Activated CD8-positive, alpha-beta memory T cell treated with anti-CD3 and anti-CD28 coated beads for 1 hour (primary cell): Measurements from ENCODE around the gene CFAP410.

Experiments used
- DNase-seq, 2 donors: peaks; one replicate each; pipeline ENCODE4 v3.0.0-alpha.2; 2020; ENCODE audit warnings: low read depth in 1 of 2; ENCODE audit errors: extremely low read depth in 1 of 2

CFAP410 gene

DNA sequence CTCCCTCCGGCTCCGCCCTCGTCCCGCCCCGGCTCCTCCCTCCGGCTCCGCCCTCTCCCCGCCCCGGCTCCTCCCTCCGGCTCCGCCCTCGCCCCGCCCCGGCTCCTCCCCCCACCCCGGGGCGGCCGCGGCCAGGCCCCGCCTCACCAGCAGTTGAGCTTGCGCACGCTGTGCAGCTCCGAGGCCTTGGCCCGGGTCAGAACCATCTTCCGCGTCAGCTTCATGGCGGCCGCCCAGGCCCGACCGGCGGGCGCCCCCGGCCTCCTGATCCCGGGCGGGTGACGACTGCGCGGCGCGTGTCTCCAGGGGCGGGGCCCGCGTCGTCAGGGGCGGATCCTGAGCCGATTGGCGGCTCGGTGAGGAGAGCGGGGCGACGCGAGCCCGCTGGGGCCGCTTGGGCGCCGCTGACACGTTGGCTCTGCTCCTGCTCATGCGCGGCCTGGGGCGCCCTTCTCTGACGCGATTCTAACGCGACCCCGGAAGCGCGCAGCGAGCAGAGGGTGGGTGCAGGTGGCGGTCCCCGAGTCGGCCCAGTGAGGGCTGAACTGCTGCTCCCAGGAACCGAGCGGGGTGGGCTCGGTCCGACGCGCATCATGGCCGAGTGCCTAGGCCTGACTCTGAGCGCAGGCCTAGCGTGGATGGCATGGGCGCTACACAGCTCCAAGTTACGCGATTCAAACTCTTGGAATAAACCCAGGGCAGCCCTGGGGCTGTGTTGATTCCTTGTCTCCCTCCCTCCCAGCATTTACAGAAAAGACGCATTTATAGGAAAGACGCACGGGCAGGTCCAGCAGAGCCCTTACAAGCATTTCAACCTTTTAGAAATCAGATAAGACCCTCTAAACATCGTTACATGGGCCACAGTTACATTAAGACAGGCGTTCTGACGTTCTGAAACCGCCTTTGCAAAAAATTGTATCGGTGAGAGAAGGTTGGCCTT, at the start of gene CFAP410:
CFAP410 (minus strand) TSS at position 420 of the 940 bp plus-strand sequence; CDS start at position 224, 196 bp downstream.
- DNase-seq, result peak; percentile 83 to 90

DNA sequence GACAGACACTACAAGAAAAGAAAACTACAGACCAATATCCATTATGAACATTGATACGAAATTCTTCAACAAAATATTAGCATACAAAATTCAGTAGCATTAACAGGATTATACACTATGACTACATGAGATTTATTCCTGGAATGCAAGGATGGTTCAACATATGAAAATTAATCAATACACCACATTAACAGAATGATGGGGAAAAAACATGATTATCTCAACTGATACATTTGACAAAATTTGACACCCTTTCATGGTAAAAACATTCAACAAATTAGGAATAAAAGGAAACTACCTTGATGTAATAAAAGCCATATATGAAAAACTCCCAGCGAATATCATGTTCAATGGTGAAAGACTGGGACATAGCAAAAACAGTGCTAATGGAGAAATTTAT, 45.8 kb upstream of the CFAP410 start:
- no peak for DNase-seq

DNA sequence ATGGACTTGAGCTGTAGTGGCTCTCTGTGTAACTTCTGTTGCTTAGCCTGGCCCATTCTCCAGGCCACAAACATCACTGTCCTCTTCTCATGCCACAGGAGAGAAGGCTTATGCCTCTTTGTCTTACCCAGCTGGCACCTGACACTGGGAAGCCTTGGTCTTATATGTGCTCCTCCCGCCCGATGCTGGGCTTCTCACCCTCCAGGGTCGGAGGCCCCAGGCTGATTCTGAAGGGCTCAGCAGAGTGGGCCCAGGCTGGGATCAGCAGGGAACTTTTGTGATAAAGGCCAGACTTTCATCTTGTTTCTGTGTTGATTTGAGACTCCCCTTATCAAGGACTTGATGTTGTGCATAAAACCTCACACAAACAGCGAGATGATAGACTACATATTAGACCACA, 44.0 kb upstream of the CFAP410 start:
- DNase-seq, result no peak

DNA sequence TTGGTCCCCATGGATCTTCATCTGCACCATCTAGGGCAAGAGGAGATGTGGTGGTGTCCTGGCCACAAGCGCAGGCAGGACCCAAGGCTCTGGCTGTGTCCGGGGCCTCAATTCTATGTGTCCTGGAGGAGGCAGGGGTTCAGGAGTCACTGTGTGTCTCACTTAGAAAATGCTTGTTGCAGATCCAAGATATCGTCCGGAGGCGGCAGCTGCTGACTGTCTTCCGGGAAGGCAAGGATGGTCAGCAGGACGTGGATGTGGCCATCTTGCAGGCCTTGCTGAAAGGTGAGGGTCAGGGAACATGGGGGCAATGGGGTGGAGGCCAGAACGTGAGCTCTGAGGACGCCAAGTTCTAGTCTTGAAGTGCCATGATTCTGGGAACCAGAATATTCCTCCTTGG, 43.3 kb upstream of the CFAP410 start:
- no peak for DNase-seq

DNA sequence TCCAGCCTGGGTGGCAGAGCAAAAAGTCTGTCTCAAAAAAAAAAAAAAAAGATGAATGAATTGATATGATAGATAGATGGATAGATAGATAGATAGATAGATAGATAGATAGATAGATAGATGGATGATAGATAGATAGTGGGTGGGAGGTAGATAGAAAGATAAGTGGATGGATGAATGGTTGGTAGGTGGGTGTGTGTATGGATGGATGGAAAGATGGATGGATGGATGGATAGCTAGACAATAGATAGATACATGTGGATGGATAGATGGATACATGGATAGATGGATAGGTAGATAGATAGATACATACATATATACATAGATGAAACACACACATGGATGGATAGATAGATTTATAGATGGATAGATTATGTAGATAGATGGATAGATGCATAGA, 42.7 kb upstream of the CFAP410 start:
- DNase-seq, result no peak

DNA sequence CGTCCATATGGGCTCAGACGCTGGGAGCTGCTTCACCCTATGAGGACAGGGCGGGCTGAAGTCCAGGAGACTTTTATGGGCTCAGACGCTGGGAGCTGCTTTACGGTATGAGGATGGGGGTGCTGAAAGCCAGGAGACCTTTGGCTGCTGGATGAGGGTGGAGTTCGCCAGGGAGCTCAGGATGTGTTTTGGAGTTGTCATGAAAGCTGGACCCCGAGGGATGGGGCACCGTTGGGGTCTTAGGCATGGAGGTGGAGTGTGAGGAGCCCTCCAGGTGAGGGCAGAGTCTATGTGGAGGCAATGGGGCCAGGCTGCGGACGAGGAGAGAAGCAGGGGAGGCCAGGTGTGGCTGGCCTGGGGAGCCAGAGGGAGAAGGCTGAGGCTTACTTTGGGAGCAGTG, 41.7 kb upstream of the CFAP410 start:
- DNase-seq, result no peak

DNA sequence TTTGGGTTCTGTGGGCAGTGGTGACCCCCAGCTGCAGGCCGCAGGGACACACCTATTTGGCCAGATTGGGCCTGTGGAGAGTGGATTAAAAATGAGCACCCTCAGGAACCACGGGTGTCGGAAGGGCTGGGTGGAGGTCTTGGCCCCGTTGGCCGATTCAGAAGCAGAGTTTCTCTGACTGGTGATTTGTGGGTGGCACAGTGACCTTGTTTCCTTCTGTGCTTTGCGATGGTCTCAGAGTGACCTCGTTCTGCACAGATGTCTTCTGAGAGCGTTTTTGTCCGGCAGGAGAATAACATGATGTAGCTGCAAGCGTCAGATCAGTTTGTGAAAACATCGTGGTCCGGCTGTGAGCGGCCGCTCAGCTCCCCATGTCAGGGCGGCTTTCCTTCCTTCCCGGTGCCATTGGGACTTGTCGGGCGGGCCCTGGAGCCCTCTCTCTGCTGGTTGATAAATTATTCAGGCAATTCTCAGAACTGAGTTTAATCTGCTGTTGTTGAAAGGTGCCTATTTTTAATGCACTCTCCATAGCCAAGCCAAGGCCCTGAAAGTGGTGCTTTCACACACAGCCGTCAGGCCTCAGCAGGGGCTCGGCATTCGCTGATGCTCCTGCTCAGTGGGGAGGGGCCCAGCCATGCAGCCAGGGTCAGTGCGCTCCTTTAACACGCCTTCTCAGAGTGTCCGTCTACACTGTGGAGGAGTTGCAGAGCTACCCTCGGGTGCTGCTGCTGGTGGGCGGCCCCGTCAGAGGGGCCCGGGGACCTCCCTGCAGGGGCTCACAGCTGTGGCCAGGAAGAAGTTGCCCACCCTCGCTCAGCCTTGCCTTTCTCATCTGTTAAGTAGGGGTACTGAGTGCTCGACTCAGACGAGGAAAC, 41.0 kb upstream of the CFAP410 start:
- DNase-seq, result no peak

DNA sequence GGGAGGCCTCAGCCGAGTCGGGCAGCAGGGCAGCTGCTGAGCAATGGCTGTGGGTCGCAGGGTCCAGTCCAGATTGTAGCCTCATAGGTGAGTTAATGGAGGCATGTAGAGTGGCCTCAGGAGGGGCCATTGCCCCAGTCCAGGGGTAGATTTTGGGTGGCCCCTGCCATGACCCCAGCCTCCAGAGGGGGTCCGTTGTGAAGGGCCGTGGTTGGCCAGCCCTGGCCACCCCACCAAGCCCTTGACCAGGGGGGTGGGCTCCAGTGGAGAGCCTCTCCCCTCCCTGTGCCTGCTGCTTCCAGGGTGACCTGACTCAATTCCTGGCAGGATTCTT, 40.3 kb upstream of the CFAP410 start:
- DNase-seq, result no peak

DNA sequence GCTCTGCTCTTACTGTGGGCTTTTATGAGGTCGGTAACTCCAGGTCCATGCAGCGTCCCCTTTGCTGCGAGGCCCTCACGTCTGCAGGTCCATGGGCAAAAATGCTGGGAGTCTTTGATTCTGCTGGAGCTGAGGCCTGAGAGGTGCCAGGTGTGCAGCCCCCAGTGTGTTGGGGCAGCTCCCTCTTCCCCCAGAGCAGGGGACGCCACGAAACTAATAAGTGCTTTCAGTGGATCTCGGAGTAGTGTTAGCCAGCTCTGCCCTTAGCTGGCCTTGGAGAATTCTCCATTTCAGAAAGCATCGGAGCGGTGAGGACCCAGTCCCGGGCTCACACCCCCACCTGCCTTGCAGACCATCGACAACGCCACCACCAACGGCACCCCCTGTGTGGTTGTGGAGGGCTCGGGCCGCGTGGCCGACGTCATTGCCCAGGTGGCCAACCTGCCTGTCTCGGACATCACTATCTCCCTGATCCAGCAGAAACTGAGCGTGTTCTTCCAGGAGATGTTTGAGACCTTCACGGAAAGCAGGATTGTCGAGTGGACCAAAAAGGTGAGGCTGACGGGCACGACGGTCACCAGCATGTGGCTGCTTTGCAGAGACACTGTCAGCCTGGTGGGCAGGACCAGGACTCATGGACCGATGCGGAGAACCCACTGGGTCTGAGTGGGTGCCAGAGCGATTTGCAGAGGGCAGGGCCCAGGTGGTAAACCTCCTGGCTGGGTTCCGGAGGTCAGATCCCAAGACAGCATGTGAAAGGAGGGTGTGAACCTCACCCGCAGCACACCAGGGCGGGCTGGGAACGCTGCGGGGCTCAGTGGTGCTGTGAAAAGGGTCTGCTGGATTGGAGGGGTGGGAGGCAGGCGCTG, 39.7 kb upstream of the CFAP410 start:
- DNase-seq, result no peak

DNA sequence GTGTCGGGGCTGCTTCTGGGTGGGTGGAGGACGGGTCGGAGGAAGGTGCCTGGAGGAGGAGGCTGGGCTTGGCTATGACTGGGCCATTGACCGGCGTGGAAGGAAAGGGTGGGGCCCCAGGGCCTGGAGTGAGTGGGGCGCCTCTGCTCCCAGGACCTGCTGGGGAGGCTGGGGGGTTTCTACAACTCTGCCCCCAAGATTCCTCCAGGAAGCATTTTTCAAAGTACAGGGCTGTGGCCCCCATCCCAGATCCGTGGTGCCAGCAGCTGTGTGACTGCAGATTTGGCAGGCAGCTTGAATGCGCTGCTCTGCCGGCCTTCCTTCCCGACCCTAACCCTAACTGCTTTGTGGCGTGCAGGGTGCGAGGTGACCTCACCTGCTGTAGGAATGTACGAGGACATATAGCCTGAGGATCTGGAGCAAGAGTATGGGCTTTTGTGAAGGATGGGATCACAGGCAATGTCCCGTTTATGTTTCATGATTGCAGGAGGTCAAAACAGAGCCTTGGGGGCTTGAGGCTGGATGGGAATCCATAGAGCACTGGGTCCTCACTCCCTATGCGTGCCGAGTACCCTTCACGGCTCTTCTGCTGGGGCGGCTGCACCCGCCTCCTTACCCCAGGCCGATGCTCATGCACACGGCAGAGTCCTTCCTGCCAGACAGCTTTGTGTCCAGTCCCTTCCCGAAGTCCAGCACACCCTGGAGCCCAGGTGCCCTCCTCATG, 38.9 kb upstream of the CFAP410 start:
- DNase-seq, result no peak

DNA sequence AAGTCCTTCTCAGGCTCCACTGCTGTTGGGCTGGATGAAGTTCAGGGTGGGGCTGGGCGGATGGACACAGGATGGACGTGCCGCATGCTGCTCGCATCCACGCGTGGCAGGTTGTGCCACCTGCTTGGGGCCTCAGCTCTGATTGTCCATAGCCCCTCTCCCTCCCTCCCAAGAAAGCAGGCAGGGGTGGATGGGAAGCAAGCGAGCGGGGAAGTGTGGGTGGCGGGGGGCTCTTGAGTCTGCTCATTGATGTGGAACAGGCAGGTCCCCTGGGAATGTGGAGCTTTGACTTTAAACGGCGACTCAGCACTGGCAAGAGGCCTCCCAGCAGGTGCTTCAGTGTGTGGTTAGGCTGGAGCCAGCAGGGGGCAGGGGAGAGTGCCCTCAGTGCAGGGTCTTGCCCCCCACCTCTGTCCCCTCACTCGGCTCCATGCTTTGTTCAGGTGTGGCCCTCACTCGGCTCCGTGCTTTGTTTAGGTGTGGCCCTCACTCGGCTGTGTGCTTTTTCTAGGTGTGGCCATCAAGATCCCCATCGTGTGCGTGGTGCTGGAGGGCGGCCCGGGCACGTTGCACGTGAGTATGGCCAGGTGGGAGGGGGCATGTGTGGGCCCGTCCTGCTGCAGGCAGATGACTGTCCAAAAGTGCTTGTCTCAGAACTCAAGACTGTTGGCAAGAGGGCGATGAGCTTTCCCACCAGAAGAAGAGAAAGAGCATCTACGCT, 38.2 kb upstream of the CFAP410 start:
- no peak for DNase-seq

DNA sequence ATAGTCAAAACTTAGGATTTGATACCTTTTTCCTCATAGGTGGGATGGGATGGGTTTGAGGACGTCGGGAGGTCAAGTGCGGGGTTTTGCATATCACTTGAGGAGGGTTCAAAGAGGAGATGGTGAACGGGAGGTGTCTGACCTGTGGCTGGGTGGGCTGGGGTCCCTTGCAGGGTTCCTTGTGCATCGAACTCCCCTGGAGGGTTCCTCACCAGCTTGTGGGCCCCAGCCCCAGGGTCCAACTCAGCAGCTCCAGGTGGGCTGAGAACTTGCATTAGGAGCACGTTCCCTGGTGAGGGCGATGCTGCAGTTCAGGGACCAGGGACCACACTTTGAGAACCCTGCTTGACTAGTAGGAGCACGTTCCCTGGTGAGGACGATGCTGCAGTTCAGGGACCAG, 37.4 kb upstream of the CFAP410 start:
- DNase-seq, result no peak

DNA sequence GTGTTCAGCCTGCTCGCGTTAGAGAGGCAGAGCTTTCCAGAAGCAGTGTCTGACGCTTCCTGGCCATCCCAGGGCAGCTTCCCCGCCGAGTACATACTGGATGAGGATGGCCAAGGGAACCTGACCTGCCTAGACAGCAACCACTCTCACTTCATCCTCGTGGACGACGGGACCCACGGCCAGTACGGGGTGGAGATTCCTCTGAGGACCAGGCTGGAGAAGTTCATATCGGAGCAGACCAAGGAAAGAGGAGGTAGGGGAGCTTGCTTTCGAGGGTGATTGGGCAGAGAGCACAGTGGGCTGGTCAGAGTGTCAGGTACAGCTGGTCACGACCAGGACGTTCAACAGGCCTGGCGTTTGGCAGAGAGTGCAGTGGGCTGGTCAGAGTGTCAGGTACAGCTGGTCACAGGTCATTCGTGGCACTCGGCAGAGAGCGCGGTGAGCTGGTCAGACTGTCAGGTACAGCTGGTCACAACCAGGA, 36.6 kb upstream of the CFAP410 start:
- DNase-seq, result no peak

DNA sequence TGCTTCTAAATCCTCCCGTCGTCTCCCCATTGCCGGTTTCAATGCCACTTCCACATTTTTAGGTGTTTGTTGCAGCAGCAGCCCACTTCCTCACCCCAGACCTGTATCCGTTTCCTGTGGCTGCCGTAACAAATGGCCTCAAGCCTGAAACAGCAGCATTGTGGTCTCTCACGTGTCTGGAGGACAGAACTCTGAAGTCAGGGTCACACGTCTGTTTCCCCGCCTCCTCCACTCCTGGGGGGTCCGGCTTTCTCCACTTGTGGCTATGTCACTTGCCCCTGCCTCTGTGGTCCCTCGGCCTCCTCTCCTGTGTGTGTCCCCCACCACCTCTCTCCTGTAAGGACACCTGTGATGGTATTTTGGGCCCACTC, 36.1 kb upstream of the CFAP410 start:
- DNase-seq, result no peak

DNA sequence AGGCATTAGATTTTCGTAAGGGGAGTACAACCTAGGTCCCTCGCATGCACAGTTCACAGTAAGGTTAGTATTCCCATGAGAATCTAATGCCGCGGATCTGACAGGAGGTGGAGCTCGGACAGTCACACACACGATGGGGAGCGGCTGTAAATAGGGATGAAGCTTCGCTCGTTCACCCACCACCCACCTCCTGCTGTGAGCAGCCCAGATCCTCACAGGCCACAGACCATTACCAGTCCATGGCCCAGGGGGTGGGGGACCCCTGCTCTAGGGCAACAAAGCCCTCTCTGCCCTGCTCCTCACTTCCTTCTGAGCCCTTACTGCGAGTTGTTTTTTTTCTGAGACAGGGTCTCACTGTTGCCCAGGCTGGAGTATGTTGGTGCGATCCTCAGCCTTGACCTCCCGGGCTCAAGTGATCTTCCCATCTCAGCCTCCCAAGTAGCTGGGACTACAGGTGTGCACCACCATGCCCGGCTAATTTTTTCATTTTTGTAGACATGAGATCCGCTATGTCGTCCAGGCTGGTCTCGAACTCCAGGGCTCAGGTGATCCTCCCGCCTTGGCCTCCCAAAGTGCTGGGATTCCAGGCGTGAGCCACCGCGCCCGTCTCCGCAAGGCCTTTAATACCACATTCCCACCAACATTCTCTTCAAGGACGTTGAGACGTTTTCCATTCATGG, 35.6 kb upstream of the CFAP410 start:
- DNase-seq, result no peak

DNA sequence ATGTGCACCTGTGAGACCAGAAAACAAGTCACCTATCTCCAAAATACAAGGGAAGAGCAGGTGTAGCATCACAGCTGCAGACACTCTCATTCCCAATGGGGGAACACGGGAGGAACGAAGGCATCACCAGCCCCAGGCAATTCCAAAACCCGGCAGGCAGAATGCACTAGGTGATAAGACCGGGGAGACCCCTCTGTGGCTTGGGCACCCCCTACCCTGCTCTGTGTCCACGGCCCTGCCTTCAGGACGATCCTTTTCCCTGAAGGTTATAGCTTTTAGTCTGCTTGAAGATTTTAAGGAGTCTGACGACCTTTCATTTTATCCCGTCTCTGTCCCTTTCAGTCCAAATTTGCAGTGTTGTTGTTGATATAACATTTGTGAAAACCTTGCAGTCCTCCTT, 33.4 kb upstream of the CFAP410 start:
- no peak for DNase-seq

DNA sequence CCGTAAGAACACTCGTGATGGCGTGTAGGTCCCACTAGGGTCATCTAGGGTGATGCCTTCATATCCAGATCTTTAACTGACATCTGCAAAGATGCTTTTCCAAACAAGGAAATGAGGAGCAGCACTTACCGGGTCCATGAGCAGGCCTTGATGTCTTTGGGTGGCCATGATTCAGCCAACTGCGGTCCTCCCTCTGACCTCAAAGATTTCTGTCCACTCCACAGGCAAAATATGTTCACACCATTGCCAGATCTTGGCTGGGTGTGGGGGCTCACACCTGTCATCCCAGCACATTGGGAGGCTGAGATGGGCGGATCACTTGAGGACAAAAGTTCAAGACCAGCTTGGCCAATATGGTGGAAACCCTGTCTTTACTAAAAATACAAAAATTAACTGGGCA, 32.4 kb upstream of the CFAP410 start:
- DNase-seq, result no peak

DNA sequence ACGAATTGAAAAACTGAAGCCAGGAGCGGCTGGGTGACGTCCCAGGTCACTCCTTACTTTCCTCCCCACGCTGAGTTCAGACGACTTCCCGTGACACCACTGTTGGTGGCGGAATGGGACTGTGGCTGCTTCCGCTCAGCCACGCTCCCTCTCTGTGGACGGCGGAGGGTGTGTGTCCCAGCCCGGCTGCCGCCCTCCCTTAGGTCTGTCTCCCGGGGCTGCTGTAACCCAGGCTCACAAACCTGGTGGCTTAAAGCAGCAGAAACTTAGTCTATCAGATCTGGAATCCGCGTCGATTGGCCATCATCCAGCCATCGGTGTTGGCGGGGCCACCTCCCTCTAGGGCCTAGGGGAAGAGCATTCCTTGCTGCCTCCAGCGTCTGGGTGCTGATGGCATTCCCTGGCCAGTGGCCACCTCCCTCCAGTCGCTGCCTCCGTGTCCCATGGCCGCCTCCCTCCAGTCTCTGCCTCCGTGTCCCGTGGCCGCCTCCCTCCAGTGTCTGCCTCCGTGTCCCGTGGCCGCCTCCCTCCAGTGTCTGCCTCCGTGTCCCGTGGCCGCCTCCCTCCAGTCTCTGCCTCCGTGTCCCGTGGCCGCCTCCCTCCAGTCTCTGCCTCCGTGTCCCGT, 31.7 kb upstream of the CFAP410 start:
- no peak for DNase-seq
